ENCODE results near the gene MTCH1. TPM values are rescaled to one million over a fixed set of nuclear protein-coding genes. Genes with fewer than 3 reads are reported as not detected.

The MTCH1 gene
- total and polyA plus RNA-seq, 10 of the 15 experiments (the other 5 are each of a cell fraction or from before 2014, with no cell fraction given): 7.2 to 128 (median 85.2) TPM

GRCh38 chr6:37007340-37008043 lies 21.5 kb upstream of the MTCH1 start:
- peak overlapping the region; percentile 81 for H3K4me3 ChIP-seq
- ATAC-seq: peak; percentile 50
- POLR2A ChIA-PET: interaction anchor here (1.0 to 6.0 kb wide), 6 partner anchors 8 to 116 kb away, joined by 3 to 74 read pairs (median 6); partner anchors contain the start of gene MTCH1
- 0 out of 2 replicates have a peak, but pooled peaks have one; percentile 23 for TF ChIP-seq DPF2 (IDR thresholded peaks at IDR 0.05)
- TF ChIP-seq, protein P1, sequence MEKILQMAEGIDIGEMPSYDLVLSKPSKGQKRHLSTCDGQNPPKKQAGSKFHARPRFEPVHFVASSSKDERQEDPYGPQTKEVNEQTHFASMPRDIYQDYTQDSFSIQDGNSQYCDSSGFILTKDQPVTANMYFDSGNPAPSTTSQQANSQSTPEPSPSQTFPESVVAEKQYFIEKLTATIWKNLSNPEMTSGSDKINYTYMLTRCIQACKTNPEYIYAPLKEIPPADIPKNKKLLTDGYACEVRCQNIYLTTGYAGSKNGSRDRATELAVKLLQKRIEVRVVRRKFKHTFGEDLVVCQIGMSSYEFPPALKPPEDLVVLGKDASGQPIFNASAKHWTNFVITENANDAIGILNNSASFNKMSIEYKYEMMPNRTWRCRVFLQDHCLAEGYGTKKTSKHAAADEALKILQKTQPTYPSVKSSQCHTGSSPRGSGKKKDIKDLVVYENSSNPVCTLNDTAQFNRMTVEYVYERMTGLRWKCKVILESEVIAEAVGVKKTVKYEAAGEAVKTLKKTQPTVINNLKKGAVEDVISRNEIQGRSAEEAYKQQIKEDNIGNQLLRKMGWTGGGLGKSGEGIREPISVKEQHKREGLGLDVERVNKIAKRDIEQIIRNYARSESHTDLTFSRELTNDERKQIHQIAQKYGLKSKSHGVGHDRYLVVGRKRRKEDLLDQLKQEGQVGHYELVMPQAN (conservative IDR thresholded peaks at IDR 0.05): peak; percentile 68; the same call in 1 of the 2 replicates
- no peak for TF ChIP-seq TCF7 (IDR thresholded peaks at IDR 0.05; ENCODE audit: borderline replicate concordance)
- peak; percentile 84; the same call in 1 of the 2 replicates for TF ChIP-seq SIN3A (IDR thresholded peaks at IDR 0.05; ENCODE audit: low read depth, low read length)
- TF ChIP-seq RUNX3 (IDR thresholded peaks at IDR 0.05; ENCODE audit: low read length): 0 out of 2 replicates have a peak, but pooled peaks have one; percentile 2
- peak; percentile 60; the same call in 1 of the 2 replicates for TF ChIP-seq SMARCA5 (IDR thresholded peaks at IDR 0.05)
- TF ChIP-seq ZNF384 (IDR thresholded peaks at IDR 0.05; ENCODE audit: borderline replicate concordance, low read depth, low read length): no peak
- TF ChIP-seq, protein P2, sequence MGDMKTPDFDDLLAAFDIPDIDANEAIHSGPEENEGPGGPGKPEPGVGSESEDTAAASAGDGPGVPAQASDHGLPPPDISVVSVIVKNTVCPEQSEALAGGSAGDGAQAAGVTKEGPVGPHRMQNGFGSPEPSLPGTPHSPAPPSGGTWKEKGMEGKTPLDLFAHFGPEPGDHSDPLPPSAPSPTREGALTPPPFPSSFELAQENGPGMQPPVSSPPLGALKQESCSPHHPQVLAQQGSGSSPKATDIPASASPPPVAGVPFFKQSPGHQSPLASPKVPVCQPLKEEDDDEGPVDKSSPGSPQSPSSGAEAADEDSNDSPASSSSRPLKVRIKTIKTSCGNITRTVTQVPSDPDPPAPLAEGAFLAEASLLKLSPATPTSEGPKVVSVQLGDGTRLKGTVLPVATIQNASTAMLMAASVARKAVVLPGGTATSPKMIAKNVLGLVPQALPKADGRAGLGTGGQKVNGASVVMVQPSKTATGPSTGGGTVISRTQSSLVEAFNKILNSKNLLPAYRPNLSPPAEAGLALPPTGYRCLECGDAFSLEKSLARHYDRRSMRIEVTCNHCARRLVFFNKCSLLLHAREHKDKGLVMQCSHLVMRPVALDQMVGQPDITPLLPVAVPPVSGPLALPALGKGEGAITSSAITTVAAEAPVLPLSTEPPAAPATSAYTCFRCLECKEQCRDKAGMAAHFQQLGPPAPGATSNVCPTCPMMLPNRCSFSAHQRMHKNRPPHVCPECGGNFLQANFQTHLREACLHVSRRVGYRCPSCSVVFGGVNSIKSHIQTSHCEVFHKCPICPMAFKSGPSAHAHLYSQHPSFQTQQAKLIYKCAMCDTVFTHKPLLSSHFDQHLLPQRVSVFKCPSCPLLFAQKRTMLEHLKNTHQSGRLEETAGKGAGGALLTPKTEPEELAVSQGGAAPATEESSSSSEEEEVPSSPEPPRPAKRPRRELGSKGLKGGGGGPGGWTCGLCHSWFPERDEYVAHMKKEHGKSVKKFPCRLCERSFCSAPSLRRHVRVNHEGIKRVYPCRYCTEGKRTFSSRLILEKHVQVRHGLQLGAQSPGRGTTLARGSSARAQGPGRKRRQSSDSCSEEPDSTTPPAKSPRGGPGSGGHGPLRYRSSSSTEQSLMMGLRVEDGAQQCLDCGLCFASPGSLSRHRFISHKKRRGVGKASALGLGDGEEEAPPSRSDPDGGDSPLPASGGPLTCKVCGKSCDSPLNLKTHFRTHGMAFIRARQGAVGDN (IDR thresholded peaks at IDR 0.05): no peak
- no peak for TF ChIP-seq CEBPB (IDR thresholded peaks at IDR 0.05; ENCODE audit: borderline replicate concordance in 1 of 2, low read depth in 2 of 2, low read length in 2 of 2)
- no peak for TF ChIP-seq TCF3 (IDR thresholded peaks at IDR 0.05; ENCODE audit: borderline replicate concordance, insufficient read depth, low read depth, low read length)
- TF ChIP-seq, protein P3, sequence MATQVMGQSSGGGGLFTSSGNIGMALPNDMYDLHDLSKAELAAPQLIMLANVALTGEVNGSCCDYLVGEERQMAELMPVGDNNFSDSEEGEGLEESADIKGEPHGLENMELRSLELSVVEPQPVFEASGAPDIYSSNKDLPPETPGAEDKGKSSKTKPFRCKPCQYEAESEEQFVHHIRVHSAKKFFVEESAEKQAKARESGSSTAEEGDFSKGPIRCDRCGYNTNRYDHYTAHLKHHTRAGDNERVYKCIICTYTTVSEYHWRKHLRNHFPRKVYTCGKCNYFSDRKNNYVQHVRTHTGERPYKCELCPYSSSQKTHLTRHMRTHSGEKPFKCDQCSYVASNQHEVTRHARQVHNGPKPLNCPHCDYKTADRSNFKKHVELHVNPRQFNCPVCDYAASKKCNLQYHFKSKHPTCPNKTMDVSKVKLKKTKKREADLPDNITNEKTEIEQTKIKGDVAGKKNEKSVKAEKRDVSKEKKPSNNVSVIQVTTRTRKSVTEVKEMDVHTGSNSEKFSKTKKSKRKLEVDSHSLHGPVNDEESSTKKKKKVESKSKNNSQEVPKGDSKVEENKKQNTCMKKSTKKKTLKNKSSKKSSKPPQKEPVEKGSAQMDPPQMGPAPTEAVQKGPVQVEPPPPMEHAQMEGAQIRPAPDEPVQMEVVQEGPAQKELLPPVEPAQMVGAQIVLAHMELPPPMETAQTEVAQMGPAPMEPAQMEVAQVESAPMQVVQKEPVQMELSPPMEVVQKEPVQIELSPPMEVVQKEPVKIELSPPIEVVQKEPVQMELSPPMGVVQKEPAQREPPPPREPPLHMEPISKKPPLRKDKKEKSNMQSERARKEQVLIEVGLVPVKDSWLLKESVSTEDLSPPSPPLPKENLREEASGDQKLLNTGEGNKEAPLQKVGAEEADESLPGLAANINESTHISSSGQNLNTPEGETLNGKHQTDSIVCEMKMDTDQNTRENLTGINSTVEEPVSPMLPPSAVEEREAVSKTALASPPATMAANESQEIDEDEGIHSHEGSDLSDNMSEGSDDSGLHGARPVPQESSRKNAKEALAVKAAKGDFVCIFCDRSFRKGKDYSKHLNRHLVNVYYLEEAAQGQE (IDR thresholded peaks at IDR 0.05; ENCODE audit: low read depth, low read length): peak; percentile 83
- TF ChIP-seq POLR2A (IDR thresholded peaks at IDR 0.05; ENCODE audit: low read depth, low read length): peak; percentile 60; the same call in 1 of the 2 replicates
- TF ChIP-seq SMC3 (IDR thresholded peaks at IDR 0.05; ENCODE audit: borderline replicate concordance, low read length): 0 out of 2 replicates have a peak, but pooled peaks have one; percentile 18

More at GRCh38 chr6:37007340-37008043, 21.5 kb upstream of the MTCH1 start:
- Histone ChIP-seq H3K9me3 (replicated peaks; ENCODE audit: control insufficient read depth, insufficient read depth, low read length) (no peaks in the 10 kb centered on the region), H4K20me1 (ENCODE audit: control insufficient read depth, insufficient read depth) (no peaks in the 10 kb centered on the region), H3K36me3 (ENCODE audit: control insufficient read depth in 2 of 2, insufficient read depth in 2 of 2, low read length in 1 of 2) (peaks cover 12% of the 10 kb centered on the region in 2 experiments; a peak in 3 of 4 replicates), H3K27me3 (replicated peaks in 1 of 2; ENCODE audit: control insufficient read depth in 2 of 2, insufficient read depth in 2 of 2, low read length in 1 of 2) (no peaks in the 10 kb centered on the region), H3K9ac (ENCODE audit: control insufficient read depth, insufficient read depth, low read length) (peak overlapping the region; percentile 91), H3K4me2 (ENCODE audit: control insufficient read depth, insufficient read depth) (peak overlapping the region; percentile 95), H3K27ac (ENCODE audit: control insufficient read depth, insufficient read depth) (peak overlapping the region; percentile 88), H3K79me2 (ENCODE audit: control insufficient read depth, insufficient read depth, low read length) (peaks cover 40% of the 10 kb centered on the region), H2AFZ (ENCODE audit: control insufficient read depth, low read depth, low read length) (no peak overlapping the region; the same call in 1 of the 2 replicates), H3K4me1 (ENCODE audit: control insufficient read depth, insufficient read depth, low read length) (peaks cover 38% of the 10 kb centered on the region)
- intact Hi-C loops (cut with micrococcal nuclease; ENCODE audit: unreplicated experiment): loop anchor here (2.0 kb wide), 1 partner anchor 21 kb away; the partner anchor contains the start of gene MTCH1
- FAIRE-seq: peak; percentile 64
- no peak for DNase-seq (ENCODE audit: low read depth, low spot score)
- ChIA-PET CTCF (interaction anchor here (0.9 to 7.6 kb wide), 19 partner anchors 12 to 248 kb away, joined by 3 to 109 read pairs (median 8); partner anchors contain the start of genes C6orf89 and MTCH1), SMC1A (ENCODE audit: uncharacterized antibody, unreplicated experiment) (interaction anchor here (0.8 to 4.8 kb wide), 17 partner anchors 10 to 505 kb away, joined by 3 to 58 read pairs (median 4); partner anchors contain the start of genes C6orf89, MTCH1 and PPIL1), RAD21 (ENCODE audit: unreplicated experiment) (interaction anchor here (0.8 to 5.1 kb wide), 23 partner anchors 10 to 329 kb away, joined by 3 to 78 read pairs (median 5); partner anchors contain the start of genes C6orf89, CDKN1A, MTCH1 and PIM1)
- WGBS (ENCODE audit: insufficient coverage, insufficient replicate concordance, low lambda C conversion rate, missing lambda C conversion rate): 2% methylated on average over 12 of the region's 12 CpGs
- in situ Hi-C loops (cut with MboI): no loop called here
- no TSS peak for BruUV-seq (replicated peaks)
